H1 (cell line): ENCODE results near the gene TBC1D19. TPM values are rescaled to one million over a fixed set of nuclear protein-coding genes. Genes with fewer than 3 reads are reported as not detected.

Source experiments
- CREB1 ChIP-seq: IDR thresholded peaks from 2 replicates; pipeline ENCODE4 v1.6.1; 2012; ENCODE audit warnings: inconsistent platforms
- NRF1 ChIP-seq: IDR thresholded peaks from 2 replicates; pipeline ENCODE4 v1.6.1; 2011; ENCODE audit warnings: mild to moderate bottlenecking, low read depth, low read length, improper control_type of control experiment
- ZNF274 ChIP-seq: IDR thresholded peaks from 2 replicates; pipeline ENCODE4 v1.7.0; 2012; ENCODE audit warnings: low read length, borderline replicate concordance; ENCODE audit errors: extremely low read depth
- polyA plus RNA-seq, 7 experiments: library from polyadenylated mRNA; depleted of rRNA in 3 of 7; stranded (reverse) in 5 of 7; unstranded in 2 of 7; fragments of >200 nt in 5 of 7; fragments of 200-250 nt in 2 of 7; gene quantifications; 1 replicate in 5 of 7; 2 replicates in 1 of 7; 4 replicates in 1 of 7; pipeline versions ENCODE4 v1.2.1 to v1.2.3, GENCODE V29; 2011 to 2013; ENCODE audit warnings: missing spikeins in 2 of 7, mixed read lengths in 2 of 7
- total RNA-seq: library from RNA; stranded (reverse); fragmentation: NEBNext Ultra II Directional; extraction: Animal tissue kit (Norgen Biotek cat#: 25700); gene quantifications from 2 replicates; pipeline ENCODE4 v1.2.1, GENCODE V29; 2021

TBC1D19 gene
- total and polyA plus RNA-seq, 2 of the 8 experiments (the other 6 are each of a cell fraction or from before 2014, with no cell fraction given): 1.9 to 3.5 TPM

GRCh38 chr4:26584725-26585124 is 841 bp downstream of the TBC1D19 start (continued):
- TF ChIP-seq NRF1: no peak
- TF ChIP-seq ZNF274: no peak
- no peak for TF ChIP-seq CREB1
